Liver (tissue), 9 donors: Measurements from ENCODE around the gene KCNS1. TPM values are rescaled to one million over a fixed set of nuclear protein-coding genes. Genes with fewer than 3 reads are reported as not detected.

Experiments used
- DNase-seq: peaks from one replicate; pipeline ENCODE4 v3.0.0-alpha.2; 2017; ENCODE audit warnings: low spot score
- H3K27ac ChIP-seq, 2 donors: one replicate each; pipeline ENCODE4 v1.7.0; 2013; ENCODE audit warnings: inconsistent platforms in 2 of 2, low read length in 2 of 2, control low read depth in 1 of 2, low read depth in 1 of 2, mild to moderate bottlenecking in 1 of 2
- H3K27me3 ChIP-seq, 4 donors: one replicate each; pipeline versions ENCODE4 v1.6.1 to v1.7.0; 2013; ENCODE audit warnings: low read length in 3 of 4, inconsistent platforms in 1 of 4, mild to moderate bottlenecking in 1 of 4, moderate library complexity in 1 of 4; ENCODE audit not compliant: control insufficient read depth in 4 of 4, insufficient read depth in 4 of 4
- H3K36me3 ChIP-seq, 4 donors: one replicate each; pipeline versions ENCODE4 v1.6.1 to v1.7.0; 2013; ENCODE audit warnings: low read length in 3 of 4, mild to moderate bottlenecking in 3 of 4, low read depth in 1 of 4, moderate library complexity in 1 of 4; ENCODE audit not compliant: control insufficient read depth in 4 of 4, insufficient read depth in 3 of 4
- H3K4me1 ChIP-seq, 4 donors: one replicate each; pipeline versions ENCODE4 v1.6.1 to v1.7.0; 2013; ENCODE audit warnings: low read length in 3 of 4, mild to moderate bottlenecking in 3 of 4, moderate library complexity in 1 of 4; ENCODE audit not compliant: control insufficient read depth in 4 of 4, insufficient read depth in 4 of 4
- H3K4me3 ChIP-seq, 3 donors: one replicate each; pipeline versions ENCODE4 v1.6.1 to v1.7.0; 2013; ENCODE audit warnings: low read length in 3 of 3, control low read depth in 1 of 3, low read depth in 1 of 3, mild to moderate bottlenecking in 1 of 3
- H3K9ac ChIP-seq, 2 donors: one replicate each; pipeline ENCODE4 v1.7.0; 2013; ENCODE audit warnings: low read length in 2 of 2, mild to moderate bottlenecking in 2 of 2, moderate library complexity in 2 of 2, control low read depth in 1 of 2, low read depth in 1 of 2
- H3K9me3 ChIP-seq, 4 donors: one replicate each; pipeline versions ENCODE4 v1.6.1 to v1.7.0; 2013; ENCODE audit warnings: low read length in 3 of 4; ENCODE audit not compliant: control insufficient read depth in 4 of 4
- FOXA2 ChIP-seq: IDR thresholded peaks from 2 replicates; pipeline ENCODE4 v1.6.1; 2016; ENCODE audit warnings: antibody characterized with exemption
- HNF4A ChIP-seq, 2 donors: conservative IDR thresholded peaks; 2 replicates each; pipeline ENCODE4 v1.6.1; 2016; ENCODE audit warnings: antibody characterized with exemption in 2 of 2, mild to moderate bottlenecking in 2 of 2
- HNF4G ChIP-seq: IDR thresholded peaks from 2 replicates; pipeline ENCODE4 v1.6.1; 2016; ENCODE audit warnings: antibody characterized with exemption
- JUND ChIP-seq, 2 donors: IDR thresholded peaks; 2 replicates each; pipeline ENCODE4 v1.6.1; 2016; ENCODE audit warnings: antibody characterized with exemption in 2 of 2
- RAD21 ChIP-seq, 2 donors: IDR thresholded peaks; 2 replicates each; pipeline ENCODE4 v1.6.1; 2016; ENCODE audit warnings: antibody characterized with exemption in 2 of 2, mild to moderate bottlenecking in 2 of 2
- RXRA ChIP-seq, 2 donors: IDR thresholded peaks; 2 replicates each; pipeline ENCODE4 v1.6.1; 2017 to 2018; ENCODE audit warnings: antibody characterized with exemption in 2 of 2, mild to moderate bottlenecking in 1 of 2
- SP1 ChIP-seq: IDR thresholded peaks from 2 replicates; pipeline ENCODE4 v1.6.1; 2018; ENCODE audit warnings: antibody characterized with exemption, mild to moderate bottlenecking
- TAF1 ChIP-seq: conservative IDR thresholded peaks from 2 replicates; pipeline ENCODE4 v1.6.1; 2016; ENCODE audit warnings: antibody characterized with exemption, mild to moderate bottlenecking
- YY1 ChIP-seq: IDR thresholded peaks from 2 replicates; pipeline ENCODE4 v1.6.1; 2016; ENCODE audit warnings: antibody characterized with exemption, mild to moderate bottlenecking
- WGBS: extraction: QIAGEN DNeasy Blood & Tissue Kit; methylation state at CpG from one replicate; pipeline ENCODE4 v1.1.7; 2013; 5-methylcytosine and 5-hydroxymethylcytosine counted together
- polyA plus RNA-seq, 2 donors: library from polyadenylated mRNA; stranded (reverse) in 1 of 2; unstranded in 1 of 2; fragments of 200-250 nt in 1 of 2; fragments of >200 nt in 1 of 2; fragmentation: Nextera tagmentation in 1 of 2; extraction: Ambion mirVana in 1 of 2; gene quantifications; one replicate each; pipeline versions ENCODE4 v1.2.1 to v1.2.3, GENCODE V29; 2013 to 2015
- total RNA-seq, 2 donors: library from RNA; depleted of rRNA; stranded (reverse); fragments of >200 nt; gene quantifications; one replicate each; pipeline ENCODE4 v1.2.3, GENCODE V29; 2014
- TF ChIP-seq, protein P1 (sequence below): IDR thresholded peaks from 2 replicates; pipeline ENCODE4 v1.6.1; 2016; ENCODE audit warnings: antibody characterized with exemption
- TF ChIP-seq, protein P2 (sequence below): fragments of 150-350 bp; IDR thresholded peaks from 2 replicates; pipeline ENCODE4 v1.5.1; 2017; ENCODE audit warnings: improper control_type of control experiment, low read depth, low read length; ENCODE audit not compliant: missing input control
- donor health status: healthy.
- donor health status: healthy.
- donor health status: healthy.
- donor health status: healthy.
- donor health status: healthy.

KCNS1 gene
- total and polyA plus RNA-seq, 4 donors: 0.02 to 0.09 TPM; not detected in 2

DNA sequence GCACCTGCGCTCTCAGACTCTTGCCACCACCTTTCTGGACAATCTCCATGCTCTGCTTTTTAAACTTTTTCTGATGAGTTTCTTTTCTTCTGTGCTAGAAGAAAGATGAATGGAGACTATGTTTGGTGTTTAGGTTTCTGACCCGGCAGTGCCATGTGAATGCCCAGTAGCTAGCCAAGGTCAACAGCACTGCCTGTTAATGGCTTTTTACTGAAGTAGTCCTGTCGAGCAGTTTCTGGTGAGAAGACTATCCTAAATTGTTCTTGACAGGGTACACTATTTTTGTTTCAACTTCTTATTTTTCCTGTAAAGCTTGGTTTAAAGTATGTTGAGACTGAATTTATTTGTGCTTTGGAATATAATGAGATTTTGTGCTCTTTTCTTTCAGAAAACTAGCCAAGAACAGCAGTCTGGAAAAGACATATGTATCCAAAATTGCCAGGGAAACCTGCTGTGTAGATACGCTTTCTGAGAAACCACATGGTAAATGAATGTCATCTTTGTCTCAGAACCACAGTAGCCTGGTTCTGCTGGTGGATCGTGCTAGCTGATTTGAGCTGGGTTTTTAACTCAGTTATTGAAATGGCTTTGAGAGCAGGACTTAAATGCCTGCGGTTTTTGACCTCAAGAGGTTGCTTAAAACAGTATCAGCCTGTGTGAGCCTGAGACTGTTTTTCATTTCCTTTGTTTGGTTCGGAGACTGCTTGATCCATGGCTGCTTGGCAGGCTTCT, 48.1 kb downstream of the KCNS1 start (continued):
- TF ChIP-seq, protein P1, sequence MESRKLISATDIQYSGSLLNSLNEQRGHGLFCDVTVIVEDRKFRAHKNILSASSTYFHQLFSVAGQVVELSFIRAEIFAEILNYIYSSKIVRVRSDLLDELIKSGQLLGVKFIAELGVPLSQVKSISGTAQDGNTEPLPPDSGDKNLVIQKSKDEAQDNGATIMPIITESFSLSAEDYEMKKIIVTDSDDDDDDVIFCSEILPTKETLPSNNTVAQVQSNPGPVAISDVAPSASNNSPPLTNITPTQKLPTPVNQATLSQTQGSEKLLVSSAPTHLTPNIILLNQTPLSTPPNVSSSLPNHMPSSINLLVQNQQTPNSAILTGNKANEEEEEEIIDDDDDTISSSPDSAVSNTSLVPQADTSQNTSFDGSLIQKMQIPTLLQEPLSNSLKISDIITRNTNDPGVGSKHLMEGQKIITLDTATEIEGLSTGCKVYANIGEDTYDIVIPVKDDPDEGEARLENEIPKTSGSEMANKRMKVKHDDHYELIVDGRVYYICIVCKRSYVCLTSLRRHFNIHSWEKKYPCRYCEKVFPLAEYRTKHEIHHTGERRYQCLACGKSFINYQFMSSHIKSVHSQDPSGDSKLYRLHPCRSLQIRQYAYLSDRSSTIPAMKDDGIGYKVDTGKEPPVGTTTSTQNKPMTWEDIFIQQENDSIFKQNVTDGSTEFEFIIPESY: no peak

- Histone ChIP-seq H3K9ac (no peak overlapping the region), H3K9me3 (no peaks in the 10 kb centered on the region), H3K4me3 (no peak overlapping the region), H3K27me3 (no peaks in the 10 kb centered on the region), H3K4me1 (no peaks in the 10 kb centered on the region), H3K36me3 (peaks cover 0 to 3% (median under 1%) of the 10 kb centered on the region in 4 donors), H3K27ac (no peak overlapping the region)
- TF ChIP-seq SP1 (no peak), RXRA (IDR thresholded peaks at IDR 0.05) (no peak), FOXA2 (no peak), JUND (IDR thresholded peaks at IDR 0.05) (no peak), TAF1 (no peak), HNF4A (conservative IDR thresholded peaks at IDR 0.05) (no peak), YY1 (no peak), RAD21 (IDR thresholded peaks at IDR 0.05) (no peak)
- WGBS: 80% methylated on average over 3 of the region's 3 CpGs
- DNase-seq: no peak
Measured at GRCh38 chr20:45051204-45052060, 49.5 kb downstream of the KCNS1 start.

DNA sequence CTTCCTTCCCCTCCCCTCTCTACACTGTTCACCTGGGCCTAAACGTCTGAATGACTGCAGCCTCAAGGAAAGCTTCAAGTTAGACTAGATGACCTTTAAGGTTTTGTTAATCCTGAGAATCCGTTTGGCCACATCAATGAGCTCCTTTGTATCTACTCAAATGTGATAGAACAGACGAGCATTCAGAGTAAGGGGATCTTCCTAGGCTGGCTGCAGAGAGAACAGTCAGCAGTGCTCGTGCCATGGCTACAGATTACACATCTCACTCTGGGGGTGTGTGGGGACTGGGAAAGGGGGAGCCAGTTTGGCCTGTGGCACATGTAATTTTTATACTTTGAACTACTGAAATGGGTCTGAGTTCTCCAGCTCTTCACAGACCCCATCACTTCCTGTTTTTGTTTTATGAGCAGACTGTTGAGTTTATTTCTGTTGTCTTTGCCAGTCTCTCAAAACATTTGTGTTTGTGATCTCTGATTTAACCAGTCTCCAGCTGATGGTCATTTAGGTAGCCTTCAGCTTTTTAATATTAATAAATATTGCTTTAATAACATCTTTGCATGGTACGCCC, 50.9 kb downstream of the KCNS1 start:
- H3K4me3 ChIP-seq: no peak overlapping the region
- H3K27ac ChIP-seq: no peak overlapping the region
- no peaks in the 10 kb centered on the region for H3K9me3 ChIP-seq
- peaks cover 0 to 3% (median under 1%) of the 10 kb centered on the region in 4 donors for H3K36me3 ChIP-seq
- TF ChIP-seq, protein P2, sequence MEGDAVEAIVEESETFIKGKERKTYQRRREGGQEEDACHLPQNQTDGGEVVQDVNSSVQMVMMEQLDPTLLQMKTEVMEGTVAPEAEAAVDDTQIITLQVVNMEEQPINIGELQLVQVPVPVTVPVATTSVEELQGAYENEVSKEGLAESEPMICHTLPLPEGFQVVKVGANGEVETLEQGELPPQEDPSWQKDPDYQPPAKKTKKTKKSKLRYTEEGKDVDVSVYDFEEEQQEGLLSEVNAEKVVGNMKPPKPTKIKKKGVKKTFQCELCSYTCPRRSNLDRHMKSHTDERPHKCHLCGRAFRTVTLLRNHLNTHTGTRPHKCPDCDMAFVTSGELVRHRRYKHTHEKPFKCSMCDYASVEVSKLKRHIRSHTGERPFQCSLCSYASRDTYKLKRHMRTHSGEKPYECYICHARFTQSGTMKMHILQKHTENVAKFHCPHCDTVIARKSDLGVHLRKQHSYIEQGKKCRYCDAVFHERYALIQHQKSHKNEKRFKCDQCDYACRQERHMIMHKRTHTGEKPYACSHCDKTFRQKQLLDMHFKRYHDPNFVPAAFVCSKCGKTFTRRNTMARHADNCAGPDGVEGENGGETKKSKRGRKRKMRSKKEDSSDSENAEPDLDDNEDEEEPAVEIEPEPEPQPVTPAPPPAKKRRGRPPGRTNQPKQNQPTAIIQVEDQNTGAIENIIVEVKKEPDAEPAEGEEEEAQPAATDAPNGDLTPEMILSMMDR: no peak
- TF ChIP-seq JUND (IDR thresholded peaks at IDR 0.05) (no peak), FOXA2 (no peak), HNF4G (no peak)
- TF ChIP-seq, protein P1: no peak
- no peaks in the 10 kb centered on the region for H3K4me1 ChIP-seq
- 77% methylated on average over 5 of the region's 5 CpGs for WGBS
- DNase-seq: no peak
- no peaks in the 10 kb centered on the region for H3K27me3 ChIP-seq
- H3K9ac ChIP-seq: no peak overlapping the region
